Measurements from ENCODE around the gene ZBTB22. TPM values are rescaled to one million over a fixed set of nuclear protein-coding genes. Genes with fewer than 3 reads are reported as not detected.

Gene ZBTB22
- total RNA-seq, 2 donors from 2014 or later, result 15.0 to 29.5 TPM

DNA sequence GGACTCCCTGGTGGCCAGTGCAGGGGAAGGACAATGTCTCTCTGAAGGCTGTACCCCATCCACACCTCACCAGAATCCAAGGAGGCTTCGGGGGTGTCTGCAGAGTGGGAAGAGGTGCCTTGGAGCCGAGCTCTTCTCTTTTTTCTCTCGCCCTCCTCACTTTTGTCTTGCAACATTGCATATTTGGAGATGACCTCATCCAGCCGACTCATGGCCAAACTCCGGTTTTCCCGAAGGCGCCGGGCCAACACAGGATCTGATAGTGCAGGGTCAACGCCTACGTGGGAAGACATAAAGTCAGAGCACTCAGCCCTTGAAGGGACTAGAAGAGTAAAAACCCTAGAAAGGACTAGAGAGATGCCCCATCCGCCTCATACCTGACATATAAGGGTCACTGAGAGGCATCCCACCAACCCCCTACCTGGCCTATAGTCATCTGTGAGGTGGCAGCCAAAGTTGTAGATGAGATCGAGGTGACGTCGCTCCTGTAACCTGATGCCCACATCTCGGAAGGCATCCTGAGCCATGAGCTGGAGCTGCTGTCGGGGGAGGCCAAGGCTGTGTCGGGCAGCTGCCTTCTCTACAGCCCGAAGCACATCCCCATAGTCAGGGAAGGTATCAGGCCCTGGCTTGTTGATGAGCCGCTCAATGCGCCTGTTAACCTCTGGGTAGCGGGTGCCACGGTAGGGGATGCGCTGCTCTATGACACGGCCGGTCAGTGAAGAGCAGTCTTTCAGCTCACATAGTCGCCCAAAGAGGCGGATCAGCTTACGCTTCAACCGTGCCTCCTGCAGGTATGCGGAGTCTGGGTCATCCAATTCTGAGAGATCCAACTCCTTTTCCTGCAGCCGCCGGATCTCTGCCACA is 3.0 kb upstream of the ZBTB22 start:
- Histone ChIP-seq H3K9me3 (no peaks in the 10 kb centered on the region), H3K36me3 (peaks cover 16% of the 10 kb centered on the region), H3K27me3 (replicated peaks; ENCODE audit: insufficient read depth) (no peaks in the 10 kb centered on the region), H3K4me1 (ENCODE audit: control insufficient read depth in 1 of 2, low read depth in 2 of 2) (peaks cover 49 to 61% of the 10 kb centered on the region in 2 donors), H3K27ac (peak overlapping the region; percentile 70 to 75), H3K4me3 (peak overlapping the region; percentile 33)
- no peak for DNase-seq (ENCODE audit: low spot score)
- no peak for ATAC-seq (ENCODE audit: insufficient number of reproducible peaks, low FRiP score, low read depth)
- TF ChIP-seq, protein P1, sequence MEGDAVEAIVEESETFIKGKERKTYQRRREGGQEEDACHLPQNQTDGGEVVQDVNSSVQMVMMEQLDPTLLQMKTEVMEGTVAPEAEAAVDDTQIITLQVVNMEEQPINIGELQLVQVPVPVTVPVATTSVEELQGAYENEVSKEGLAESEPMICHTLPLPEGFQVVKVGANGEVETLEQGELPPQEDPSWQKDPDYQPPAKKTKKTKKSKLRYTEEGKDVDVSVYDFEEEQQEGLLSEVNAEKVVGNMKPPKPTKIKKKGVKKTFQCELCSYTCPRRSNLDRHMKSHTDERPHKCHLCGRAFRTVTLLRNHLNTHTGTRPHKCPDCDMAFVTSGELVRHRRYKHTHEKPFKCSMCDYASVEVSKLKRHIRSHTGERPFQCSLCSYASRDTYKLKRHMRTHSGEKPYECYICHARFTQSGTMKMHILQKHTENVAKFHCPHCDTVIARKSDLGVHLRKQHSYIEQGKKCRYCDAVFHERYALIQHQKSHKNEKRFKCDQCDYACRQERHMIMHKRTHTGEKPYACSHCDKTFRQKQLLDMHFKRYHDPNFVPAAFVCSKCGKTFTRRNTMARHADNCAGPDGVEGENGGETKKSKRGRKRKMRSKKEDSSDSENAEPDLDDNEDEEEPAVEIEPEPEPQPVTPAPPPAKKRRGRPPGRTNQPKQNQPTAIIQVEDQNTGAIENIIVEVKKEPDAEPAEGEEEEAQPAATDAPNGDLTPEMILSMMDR (IDR thresholded peaks at IDR 0.05), result no peak

DNA sequence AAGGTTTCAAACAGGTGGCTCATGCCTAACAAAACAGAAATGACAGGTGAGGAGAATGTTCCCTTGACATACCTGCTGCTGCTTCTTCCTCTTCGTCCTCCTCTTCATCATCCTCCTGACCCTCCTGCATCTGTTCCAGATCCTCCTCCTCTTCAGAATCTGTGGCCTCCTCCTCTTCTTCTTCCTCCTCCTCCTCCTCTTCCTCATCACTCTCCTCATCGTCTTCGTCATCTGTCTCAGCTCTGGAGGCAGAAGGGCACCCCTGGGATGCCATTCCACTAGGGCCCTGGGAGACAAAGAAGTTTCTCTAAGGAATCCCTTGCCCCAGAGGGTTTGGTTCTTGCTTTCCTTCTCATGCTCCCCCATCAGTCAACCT is 2.4 kb upstream of the ZBTB22 start:
- Histone ChIP-seq H3K36me3 (peaks cover 16% of the 10 kb centered on the region), H3K27ac (peak overlapping the region; percentile 47 to 75), H3K4me1 (ENCODE audit: control insufficient read depth in 1 of 2, low read depth in 2 of 2) (peaks cover 53 to 68% of the 10 kb centered on the region in 2 donors), H3K4me3 (peak overlapping the region; percentile 33), H3K27me3 (replicated peaks; ENCODE audit: insufficient read depth) (no peaks in the 10 kb centered on the region), H3K9me3 (no peaks in the 10 kb centered on the region)
- TF ChIP-seq, protein P1 (IDR thresholded peaks at IDR 0.05), result no peak
- no peak for DNase-seq (ENCODE audit: low spot score)
- no peak for ATAC-seq (ENCODE audit: insufficient number of reproducible peaks, low FRiP score, low read depth)

DNA sequence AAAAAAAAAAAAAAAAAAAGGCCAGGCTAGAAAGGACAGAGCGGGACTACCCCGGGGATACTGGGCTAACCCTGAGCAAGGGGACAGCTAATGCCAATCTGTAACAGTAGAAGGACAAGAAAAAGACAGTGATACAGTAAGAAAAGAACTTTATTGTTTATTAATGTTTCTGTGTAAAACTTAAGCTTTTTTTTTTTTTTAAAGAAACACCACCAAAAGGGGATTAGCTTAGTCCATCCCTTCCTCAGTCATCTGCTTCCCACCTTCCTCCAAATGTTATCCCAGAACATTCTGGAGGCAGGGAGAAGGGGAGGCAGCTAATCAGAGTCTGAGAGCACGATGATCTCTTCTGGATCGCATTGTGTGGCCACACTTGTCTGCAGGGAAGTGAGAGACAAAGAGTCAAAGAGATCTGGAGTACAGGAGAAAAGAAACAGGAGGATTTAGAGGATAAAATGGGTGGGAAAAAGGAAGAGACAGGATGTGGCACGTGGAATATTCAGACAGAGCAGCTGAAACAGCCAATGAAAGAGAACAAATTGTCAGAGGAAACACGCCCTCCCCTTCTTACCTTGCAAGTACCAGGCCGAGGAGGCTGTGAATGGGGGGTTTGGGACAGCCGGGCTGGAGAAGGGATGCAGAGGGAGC is 1.0 kb upstream of the ZBTB22 start:
- DNase-seq (ENCODE audit: low spot score) (no peak), ATAC-seq (ENCODE audit: insufficient number of reproducible peaks, low FRiP score, low read depth) (no peak)
- peaks cover 52 to 71% of the 10 kb centered on the region in 2 donors for H3K4me1 ChIP-seq (ENCODE audit: control insufficient read depth in 1 of 2, low read depth in 2 of 2)
- TF ChIP-seq, protein P1 (IDR thresholded peaks at IDR 0.05), result no peak
- peak overlapping the region; percentile 76 for H3K4me3 ChIP-seq
- H3K36me3 ChIP-seq, result peaks cover 16% of the 10 kb centered on the region
- no peaks in the 10 kb centered on the region for H3K27me3 ChIP-seq (replicated peaks; ENCODE audit: insufficient read depth)
- no peaks in the 10 kb centered on the region for H3K9me3 ChIP-seq
- peak overlapping the region; percentile 66 to 75 for H3K27ac ChIP-seq

DNA sequence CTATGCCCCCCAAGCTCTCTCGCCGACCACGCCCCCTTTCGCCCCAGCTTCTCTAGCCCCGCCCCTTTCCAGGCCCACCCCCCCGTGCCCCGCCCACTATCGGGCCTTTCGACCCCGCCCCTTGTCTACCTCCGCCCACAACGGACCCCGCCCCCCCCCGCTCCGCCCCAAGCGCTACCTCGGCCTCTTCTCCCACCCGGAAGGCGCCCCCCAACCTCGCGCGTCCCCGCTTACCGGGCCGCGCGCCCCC is 200 bp downstream of the ZBTB22 start:
- Histone ChIP-seq H3K4me3 (peak overlapping the region; percentile 76), H3K27ac (peak overlapping the region; percentile 66 to 75), H3K27me3 (replicated peaks; ENCODE audit: insufficient read depth) (no peaks in the 10 kb centered on the region), H3K9me3 (no peaks in the 10 kb centered on the region), H3K36me3 (peaks cover 16% of the 10 kb centered on the region), H3K4me1 (ENCODE audit: control insufficient read depth in 1 of 2, low read depth in 2 of 2) (peaks cover 55 to 71% of the 10 kb centered on the region in 2 donors)
- ATAC-seq (ENCODE audit: insufficient number of reproducible peaks, low FRiP score, low read depth), result no peak
- DNase-seq (ENCODE audit: low spot score), result no peak
- TF ChIP-seq, protein P1 (IDR thresholded peaks at IDR 0.05), result no peak

DNA sequence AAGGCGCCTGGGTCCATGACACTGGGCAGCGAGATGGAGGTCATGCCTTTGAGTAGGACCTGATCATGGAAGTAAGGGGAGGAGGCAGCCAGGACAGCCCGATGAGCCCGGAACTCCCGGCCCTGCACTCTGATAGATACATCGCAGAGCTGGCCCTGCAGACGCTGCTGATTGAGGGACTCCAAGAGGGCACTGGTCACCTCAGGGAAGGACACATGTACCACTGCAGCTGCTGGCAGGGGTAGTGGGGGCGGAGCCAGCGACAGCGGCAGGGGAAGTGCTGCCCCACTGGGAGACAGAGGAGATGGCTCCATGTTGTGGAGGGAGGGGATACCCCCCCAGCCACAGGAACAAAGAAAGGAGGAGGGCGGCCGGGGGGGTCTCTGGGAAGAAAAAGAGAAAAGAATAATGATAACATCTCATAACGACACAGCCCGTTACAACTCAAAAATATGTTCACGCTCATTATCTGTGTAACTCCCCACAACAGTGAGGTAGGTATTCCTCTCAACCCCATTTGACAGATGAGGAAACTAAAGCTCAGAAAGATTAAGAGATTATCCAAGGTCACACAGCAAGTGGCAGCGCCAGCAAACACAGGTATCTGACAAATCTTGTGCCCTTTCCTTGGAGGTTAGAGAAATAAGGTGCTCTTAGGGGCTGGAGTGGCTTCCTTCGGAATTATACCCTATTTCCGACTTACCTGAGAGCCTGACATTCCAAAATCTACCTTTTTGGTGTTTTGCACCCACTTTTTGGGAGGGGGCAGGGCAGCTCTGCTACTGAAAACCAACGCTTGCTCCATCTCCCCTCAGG is 733 bp downstream of the ZBTB22 start:
- DNase-seq (ENCODE audit: low spot score) (no peak), ATAC-seq (ENCODE audit: insufficient number of reproducible peaks, low FRiP score, low read depth) (no peak)
- H3K4me3 ChIP-seq, result peak overlapping the region; percentile 76
- peak overlapping the region in 1 of 2 donors; percentile 59 for H3K27ac ChIP-seq
- H3K9me3 ChIP-seq, result no peaks in the 10 kb centered on the region
- peaks cover 55 to 71% of the 10 kb centered on the region in 2 donors for H3K4me1 ChIP-seq (ENCODE audit: control insufficient read depth in 1 of 2, low read depth in 2 of 2)
- TF ChIP-seq, protein P1 (IDR thresholded peaks at IDR 0.05), result no peak
- H3K27me3 ChIP-seq (replicated peaks; ENCODE audit: insufficient read depth), result no peaks in the 10 kb centered on the region
- peaks cover 16% of the 10 kb centered on the region for H3K36me3 ChIP-seq
